ENCODE data around the gene PSMB5. TPM values are rescaled to one million over a fixed set of nuclear protein-coding genes. Genes with fewer than 3 reads are reported as not detected.

The PSMB5 gene
- 100 TPM for total RNA-seq

DNA sequence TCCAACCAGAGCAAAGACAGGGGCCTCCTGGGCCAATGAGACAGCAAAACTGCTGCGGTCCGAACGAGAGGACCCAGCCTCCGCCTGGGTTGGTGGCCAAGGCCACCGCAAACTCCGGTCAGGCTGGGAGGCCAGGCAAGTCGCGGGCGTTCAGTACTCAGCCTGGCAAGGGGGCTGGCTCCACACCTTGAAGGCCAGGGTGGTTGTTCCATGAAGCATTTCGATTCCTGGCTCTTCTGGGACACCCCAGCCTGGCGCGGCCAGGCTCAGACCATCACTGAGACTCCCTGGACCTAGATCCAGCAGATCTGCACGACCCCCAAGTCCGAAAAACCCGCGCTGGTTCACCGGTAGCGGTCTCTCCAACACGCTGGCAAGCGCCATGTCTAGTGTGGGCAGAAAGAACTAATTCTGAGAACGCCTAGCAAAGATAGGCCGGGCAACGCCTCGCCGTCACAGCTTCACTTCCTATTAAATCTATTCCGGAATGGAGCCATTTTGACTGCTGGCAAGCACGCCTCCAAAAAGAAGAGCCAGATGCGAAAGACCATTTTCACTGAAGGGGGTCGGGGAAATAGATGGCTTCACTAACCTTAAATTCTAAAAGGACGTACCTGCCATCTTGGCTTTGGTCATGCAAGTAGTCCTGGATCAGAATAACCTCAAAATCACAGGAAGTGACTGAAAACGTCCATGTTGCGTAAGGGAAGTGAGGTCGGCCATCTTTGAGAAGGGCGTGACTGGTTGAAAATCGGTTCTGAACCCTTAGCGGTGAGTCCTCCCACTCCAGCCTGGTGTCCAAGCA is at the start of gene PSMB5:
Gene PSMB5, minus strand, starts transcription at position 403 of the 805 bp plus-strand sequence. Its CDS starts 19 bp downstream, at position 384.
- peak; percentile 78 to 98 (median 94) for DNase-seq (ENCODE audit: low read depth in 2 of 3, low spot score in 2 of 3)

DNA sequence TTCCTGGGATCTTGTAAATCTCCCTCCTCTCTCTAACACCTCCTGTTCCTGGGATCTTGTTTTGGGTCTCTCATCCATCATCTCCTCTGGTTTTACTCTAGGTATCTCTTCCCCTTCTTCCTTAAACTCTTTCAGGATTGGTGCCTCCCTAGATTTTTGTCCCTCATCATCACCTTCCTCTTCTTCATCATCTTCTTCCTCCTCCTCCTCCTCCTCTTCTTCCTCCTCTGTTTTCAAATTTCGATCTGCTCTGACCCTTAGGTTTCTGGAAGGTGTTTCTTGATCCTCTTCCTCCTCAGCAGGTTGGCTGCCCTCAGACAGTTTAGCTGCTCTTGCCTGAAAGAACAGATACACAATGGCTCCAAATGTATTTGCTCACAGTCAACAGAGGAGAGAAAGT is 45.8 kb upstream of the PSMB5 start:
- DNase-seq (ENCODE audit: low read depth in 2 of 3, low spot score in 2 of 3): no peak

DNA sequence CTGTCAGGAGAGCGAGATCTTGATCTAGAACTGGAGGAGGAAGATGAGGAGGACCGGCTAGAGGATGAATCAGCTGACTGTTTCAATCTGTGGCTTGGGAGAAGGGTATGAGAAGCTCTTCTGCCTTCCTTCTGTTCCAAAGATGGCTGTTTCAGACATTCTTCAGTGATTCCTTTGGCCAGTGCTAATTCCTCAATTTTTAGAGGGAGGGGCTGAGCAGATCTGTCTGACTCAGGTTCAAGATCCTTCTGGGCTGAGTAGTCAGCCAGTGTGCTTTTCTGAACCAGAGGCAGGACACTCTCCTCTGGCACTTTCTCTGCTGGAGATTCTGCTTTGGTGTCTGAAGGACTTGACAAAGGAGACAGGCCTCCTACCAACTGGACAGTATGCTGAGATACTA is 45.0 kb upstream of the PSMB5 start:
- no peak for DNase-seq (ENCODE audit: low read depth in 2 of 3, low spot score in 2 of 3)

DNA sequence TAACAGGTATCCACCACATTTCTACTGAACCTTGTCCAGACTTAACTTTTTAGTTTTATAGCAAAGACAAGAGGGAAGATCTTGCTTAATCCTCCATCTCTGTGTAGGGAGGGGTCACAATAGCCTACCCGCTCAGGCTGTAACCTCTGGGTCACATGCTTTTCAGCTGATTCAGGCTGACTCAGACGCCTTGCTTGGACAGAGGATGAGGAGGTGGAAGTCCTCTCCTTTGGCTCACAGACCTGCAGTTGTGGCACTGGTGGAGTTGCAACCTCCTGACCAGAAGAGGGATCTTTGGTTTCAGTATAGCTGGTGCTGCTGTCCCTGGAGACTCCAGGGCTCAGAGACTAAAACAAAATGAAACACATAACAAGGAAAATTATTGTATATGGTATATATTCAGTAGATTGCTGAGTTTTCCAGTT is 44.0 kb upstream of the PSMB5 start:
- DNase-seq (ENCODE audit: low read depth in 2 of 3, low spot score in 2 of 3): no peak

DNA sequence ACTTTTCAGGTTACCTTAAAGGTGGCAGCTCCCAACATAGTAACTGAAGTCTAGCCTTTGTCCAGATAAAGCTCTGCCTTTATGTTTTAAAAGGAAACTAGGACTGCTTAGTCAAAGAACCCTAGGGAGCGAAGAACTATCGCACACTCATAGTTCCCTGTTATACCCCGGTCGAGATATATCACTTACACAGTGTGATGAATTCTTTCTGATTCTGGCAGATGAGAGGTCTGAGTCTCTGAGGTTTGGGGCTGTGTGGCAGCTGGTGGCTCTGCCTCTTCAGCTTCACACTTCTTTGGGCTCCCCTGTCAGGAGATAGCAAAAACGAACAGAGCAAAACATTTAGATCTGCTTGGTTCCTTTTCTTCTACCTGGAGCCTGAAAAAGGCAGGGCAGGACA is 43.3 kb upstream of the PSMB5 start:
- DNase-seq (ENCODE audit: low read depth in 2 of 3, low spot score in 2 of 3): no peak

DNA sequence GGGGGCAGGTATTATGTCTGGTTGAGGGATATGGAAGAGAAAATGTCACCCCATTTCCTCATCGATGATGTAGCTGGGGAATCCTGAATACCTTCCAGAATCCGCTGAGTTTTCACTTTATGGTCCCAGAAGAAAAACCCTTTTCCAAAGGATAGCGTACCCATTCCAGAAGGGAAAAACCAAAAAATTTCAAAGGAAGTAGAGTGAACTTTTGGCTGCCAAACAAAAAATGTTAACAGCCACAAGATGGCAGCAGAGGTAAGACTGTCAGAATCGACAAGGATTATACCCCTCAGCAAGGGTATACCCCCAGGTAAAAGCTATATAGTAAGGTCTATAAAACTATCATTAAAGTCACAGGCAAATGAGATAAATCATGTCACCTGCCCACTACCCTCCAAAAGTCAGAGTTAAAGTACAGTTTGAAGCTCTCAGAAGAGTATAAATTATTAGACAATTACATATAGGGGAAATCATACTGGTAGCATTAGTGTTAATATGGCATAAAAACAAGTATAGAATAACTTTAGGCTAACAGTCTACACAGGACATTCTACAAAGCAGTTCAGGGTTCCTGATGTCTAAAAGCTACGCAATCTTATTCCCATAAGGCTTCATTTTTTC is 42.2 kb upstream of the PSMB5 start:
- DNase-seq (ENCODE audit: low read depth in 2 of 3, low spot score in 2 of 3): peak in 2 of 3 donors; percentile 29 to 58

DNA sequence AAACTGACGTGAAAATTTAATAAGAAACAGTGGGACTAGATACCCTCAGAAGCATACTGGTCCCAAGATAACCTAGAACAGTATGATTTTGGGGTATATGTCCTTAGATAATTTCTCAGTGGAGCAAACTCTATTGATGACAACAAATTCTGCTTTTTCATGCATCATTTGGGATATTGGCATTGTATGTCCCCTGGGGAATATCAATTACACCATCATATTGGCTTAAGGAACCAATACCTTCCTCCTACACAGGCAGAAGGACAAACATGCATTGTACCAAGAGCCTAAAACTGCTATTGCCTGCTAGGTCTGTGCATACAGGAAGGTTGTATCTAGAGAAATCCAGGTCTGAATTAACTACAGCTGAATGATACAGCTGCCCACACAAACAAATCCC is 40.2 kb upstream of the PSMB5 start:
- no peak for DNase-seq (ENCODE audit: low read depth in 2 of 3, low spot score in 2 of 3)

DNA sequence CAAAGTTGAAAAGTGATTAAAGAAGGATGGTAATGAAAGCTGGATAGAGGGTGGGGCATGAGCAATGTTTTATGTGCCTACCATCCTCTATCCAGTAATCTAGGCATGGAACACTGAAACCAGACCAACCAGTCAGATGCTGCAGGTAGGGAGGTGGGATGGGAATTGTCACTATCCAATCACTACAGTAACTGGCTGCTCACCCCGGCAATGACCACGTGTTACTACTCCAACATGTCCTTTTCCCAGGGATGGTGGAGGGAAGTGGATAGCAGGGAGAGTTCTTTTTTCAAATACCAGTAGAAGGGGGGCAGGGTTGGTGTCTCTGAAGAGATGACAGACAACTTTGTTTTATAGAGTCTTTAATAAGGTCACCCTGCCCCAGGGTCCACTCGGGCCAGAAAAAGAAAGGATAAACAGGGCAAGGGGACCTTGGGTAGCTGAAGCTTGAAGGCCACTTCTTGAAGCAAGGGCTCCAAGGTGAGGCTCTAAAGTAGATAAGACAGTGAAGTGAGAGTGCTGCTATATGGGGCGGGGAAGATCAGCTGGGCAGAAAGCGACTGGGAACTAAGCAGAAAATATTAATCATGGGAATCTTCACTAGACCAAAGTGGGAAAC is 37.3 kb upstream of the PSMB5 start:
- DNase-seq (ENCODE audit: low read depth in 2 of 3, low spot score in 2 of 3): no peak

DNA sequence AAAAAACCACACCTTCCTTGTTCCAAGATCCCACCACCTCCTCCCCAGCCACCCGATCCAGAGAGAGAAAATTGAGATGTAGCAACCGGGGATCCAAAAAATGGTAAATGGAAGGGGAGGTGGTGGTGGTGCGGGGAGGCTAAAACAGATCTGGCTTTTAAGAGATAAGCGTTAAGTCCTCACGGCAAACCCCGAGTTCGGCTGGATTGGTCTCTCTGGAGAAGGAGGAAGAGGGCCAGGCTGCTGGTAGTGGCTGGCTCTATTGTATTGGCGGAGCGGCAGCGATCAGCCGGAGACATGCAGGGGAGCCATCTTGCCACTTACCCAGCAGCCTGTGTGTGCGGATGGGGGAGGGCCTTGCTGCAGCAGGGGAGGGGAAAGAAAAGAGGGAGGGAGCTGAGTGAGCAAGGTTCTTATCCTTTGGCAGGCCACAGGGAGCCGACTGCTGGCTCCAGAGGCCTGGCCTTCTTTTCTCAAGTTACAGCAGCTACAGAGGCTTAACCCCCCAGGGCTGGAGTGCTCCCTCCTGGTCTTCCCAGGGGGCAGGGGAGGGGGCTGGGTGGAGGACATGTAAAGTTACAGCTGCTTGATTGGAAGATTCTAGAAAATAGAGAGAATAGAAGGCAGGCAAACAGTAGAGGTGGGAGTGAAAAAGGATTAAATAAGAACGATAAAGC is 36.7 kb upstream of the PSMB5 start:
- peak; percentile 50 to 85 (median 85) for DNase-seq (ENCODE audit: low read depth in 2 of 3, low spot score in 2 of 3)

DNA sequence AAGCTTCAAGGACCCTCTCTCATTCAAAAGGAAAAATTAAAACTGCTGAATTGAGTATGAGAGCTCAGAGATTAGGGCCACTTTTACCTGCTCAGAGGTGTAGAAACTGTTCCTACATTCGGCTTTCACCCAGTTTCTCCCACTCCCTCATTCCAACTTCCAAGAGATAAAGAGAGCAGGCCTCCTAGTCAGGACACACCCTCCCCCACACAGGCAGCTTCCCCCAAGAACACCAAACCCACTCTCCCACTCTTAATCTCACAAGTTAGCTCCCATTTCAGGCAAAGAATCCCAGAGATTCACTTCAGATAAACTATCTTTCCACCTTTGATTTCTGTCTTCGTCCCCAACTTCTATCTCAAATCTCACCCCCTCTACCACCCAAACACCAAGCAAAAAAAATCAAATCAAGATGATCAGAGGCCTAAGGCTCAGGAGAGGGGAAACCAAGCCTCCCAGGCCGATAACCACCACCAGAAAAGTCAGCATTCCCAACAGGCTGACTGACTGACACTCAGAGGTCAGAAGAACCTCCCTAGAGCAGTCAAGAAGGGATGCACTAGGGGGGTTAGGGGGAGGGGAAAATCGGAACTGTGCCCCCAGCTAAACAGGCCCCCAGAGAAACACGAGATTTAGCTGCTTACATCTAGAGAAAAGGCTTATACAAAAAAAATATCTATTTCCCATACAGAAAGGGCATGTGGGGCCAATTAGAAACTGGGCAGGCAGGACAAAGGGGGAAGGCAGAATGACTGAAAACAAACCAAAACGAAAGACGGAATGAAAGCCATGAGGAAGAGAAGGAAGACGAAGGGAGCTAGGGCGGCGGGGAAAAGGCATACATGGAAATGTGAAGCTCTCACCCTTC is 35.8 kb upstream of the PSMB5 start:
- DNase-seq (ENCODE audit: low read depth in 2 of 3, low spot score in 2 of 3): no peak

DNA sequence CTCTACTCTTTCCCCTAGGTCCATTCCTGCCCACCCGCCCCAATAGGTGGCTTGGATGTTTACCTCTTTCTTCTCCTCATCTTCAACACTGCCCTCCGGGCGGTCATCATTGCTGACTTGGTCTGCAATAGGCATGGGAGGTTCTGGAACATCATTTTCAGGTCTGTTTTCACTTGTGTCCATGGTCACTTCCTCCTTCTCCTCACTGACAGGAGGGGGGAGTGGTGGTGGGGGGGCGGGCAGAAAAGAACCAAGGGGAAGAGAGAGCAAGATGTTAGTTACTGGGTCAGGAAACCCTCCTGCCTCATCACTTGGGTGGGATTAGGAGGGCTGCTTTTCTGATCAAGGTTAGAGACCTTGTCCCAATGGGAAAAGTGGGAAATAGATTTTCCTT is 34.7 kb upstream of the PSMB5 start:
- no peak for DNase-seq (ENCODE audit: low read depth in 2 of 3, low spot score in 2 of 3)

DNA sequence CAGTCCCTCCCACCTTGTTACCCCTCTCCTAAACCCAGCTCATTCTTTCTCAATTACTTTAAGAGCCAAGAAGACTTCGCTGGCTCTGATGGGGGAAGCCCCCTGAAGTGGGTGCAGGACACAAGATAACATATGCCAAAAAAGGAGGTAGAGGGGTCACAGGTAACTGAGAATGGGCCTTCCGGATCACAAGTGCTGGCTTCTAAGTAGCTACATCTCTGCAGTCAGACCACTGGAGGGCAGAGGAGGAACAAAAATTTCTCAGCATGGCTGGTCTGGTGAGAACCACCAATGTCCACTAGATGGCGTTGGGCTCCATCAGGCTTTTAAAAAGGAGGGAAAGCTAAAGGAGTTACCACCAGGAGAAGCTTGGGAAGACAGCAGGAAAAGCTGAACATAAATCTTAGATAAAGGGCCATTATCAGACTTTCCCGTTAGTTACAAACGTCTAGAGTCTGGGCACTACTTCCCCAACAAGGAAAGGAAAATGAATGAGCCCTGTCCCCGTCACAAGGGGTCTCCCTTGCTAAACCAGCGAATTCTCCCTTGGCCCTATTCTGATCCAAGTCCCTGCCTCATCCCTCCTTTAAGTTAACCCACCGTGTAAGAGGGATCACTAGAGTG is 34.2 kb upstream of the PSMB5 start:
- peak; percentile 59 to 86 (median 80) for DNase-seq (ENCODE audit: low read depth in 2 of 3, low spot score in 2 of 3)

DNA sequence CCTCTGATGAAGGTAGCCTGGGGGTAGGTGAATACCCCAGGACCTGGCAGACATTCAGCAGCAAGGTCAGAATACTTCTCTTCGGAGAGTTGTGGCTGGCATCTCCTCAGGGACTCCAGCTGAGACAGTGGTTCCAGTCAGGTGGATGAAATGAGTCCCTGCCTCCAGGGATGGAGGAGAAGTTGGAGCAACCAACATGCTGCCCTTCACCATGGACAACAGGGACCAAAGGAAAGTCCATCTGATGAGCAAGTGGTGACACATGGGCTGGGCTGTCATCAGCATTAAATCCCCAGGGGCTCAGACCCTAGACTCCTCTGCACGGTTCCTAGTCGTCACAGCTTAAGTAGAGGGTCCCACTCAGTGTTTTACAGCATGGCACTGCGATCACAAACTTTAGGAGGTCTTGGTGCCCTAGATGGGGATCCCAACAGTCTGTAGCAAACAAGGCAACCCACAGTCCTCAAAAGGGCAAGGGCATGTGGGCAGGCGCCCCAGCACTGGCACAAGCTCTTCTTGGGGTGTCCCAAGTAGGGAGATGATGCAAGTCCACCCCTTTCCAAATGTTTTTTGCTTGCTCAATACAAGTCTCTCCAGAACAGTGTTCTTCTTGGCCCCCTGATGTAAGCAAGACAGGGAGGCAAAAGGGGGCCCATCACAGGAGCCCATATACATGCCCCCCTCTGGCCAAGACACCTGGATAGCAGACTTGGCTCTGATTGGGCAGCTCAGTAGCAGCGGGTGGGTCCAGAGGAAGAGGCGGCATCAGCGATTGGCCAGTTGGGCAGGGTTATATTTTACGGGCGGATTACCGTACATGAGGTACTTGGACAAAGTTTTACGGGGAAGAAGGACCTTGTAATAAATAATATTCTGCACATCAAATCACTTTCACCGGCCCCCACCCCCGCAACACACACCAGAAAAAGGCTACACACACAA is 33.4 kb upstream of the PSMB5 start:
- DNase-seq (ENCODE audit: low read depth in 2 of 3, low spot score in 2 of 3): no peak

DNA sequence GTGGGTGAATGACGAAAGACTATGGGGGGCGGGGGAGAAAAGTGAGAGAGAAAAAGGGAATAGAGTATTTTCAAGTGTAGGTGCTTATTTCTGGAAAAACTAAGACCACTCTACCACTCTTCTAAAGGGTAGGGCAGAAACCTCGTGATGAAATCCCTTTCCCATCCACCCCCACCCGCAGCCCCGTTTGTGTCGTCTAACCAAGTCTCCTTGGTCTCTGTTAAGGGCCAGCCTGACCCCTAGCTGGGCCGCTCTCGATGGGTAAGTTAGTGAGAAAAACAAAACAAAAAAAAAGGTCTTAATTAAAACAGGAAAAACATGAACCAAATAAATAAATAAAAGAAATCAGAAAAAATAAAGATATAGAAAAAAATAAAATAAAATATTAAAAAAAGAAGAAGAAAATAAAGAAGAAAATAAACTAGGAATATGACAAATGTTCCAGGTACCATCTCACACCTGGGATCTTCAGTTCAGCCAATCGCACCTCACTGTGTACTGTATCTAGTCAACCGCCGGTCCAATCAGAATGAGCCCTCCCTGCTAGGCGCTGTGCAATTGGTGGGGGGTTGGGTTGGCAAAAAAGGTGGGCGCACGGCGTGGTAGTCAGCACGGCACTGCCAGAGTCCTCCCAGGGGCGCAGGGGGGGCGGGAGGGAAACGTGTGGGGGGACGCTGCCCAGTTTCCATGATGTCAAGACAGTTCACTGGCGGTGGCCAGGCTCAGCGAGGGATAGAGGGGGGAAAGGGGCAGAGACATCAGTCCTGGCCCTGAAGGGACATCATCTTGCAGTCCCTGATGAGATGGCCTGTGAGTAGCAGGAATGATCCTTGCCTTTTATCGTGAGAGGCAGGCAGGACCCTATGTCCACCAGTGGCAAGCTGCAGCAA is 32.4 kb upstream of the PSMB5 start:
- no peak for DNase-seq (ENCODE audit: low read depth in 2 of 3, low spot score in 2 of 3)

DNA sequence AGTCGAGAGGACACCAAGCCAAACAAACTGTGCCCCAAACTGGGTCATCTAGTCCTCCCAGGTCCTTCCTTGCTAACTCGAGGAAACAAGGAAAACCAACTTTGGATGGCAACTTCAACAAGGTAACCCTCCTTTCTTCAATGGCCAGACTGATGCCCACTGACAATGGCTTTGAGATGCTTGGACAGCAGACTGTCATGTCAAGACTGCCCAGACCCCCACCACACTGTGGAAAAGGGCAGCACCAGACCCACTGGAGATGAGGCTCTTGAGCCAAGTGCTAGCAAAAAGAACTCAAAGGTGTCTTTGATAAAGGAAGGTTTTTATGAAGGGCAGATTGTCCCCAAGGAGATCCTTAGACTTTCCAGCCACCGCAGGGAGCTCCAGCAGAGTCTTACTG is 31.7 kb upstream of the PSMB5 start:
- DNase-seq (ENCODE audit: low read depth in 2 of 3, low spot score in 2 of 3): no peak

DNA sequence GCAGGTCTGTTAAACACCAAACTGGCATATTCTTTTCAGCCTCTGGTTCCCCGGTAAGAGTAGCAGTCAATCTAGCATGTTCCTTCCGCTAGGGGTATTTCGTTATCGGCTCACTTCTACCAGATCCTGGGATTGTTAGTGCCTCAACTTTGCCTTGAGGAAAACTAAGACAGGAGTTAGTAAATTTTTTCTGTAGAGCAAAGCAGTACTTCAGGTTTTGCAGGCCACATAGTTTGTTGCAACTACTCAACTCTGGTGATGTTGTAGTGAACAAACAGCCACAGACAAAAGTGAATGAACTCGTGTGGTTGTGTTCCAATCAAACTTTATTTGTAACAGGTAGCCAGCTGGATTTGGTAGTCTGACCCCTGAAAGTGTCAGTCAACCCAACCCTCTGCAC is 28.9 kb upstream of the PSMB5 start:
- DNase-seq (ENCODE audit: low read depth in 2 of 3, low spot score in 2 of 3): no peak

DNA sequence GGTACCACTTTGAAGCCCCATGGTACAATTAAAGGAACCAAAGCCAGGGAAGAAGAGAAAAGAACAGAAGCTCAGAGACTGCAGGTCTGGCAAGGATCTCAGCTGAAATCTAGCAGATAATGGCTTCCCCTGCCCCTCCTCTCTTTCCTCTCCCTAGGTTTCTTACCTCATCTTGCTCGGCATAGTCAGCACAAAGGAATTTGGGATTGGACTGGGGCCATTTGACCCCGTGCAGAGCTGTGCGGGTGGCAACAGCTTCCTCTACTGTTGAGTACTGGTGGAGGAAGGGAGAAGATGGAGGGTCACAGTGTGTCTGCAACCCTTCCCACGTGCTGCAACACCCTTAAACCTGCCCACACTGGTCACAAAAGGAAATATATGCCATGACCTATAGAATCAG is 27.3 kb upstream of the PSMB5 start:
- no peak for DNase-seq (ENCODE audit: low read depth in 2 of 3, low spot score in 2 of 3)

Measured in hematopoietic multipotent progenitor cell (in vitro differentiated cells).